ENCODE measurements around the gene AIMP2.
A peak's percentile ranks its signal among the peaks of the same experiment; 100 is the strongest.
"Not testable (repeated sequence)": the region's sequence is repeated elsewhere in the genome, so short reads cannot be mapped to it uniquely, and the experiment has no call there.

AIMP2 gene

DNA sequence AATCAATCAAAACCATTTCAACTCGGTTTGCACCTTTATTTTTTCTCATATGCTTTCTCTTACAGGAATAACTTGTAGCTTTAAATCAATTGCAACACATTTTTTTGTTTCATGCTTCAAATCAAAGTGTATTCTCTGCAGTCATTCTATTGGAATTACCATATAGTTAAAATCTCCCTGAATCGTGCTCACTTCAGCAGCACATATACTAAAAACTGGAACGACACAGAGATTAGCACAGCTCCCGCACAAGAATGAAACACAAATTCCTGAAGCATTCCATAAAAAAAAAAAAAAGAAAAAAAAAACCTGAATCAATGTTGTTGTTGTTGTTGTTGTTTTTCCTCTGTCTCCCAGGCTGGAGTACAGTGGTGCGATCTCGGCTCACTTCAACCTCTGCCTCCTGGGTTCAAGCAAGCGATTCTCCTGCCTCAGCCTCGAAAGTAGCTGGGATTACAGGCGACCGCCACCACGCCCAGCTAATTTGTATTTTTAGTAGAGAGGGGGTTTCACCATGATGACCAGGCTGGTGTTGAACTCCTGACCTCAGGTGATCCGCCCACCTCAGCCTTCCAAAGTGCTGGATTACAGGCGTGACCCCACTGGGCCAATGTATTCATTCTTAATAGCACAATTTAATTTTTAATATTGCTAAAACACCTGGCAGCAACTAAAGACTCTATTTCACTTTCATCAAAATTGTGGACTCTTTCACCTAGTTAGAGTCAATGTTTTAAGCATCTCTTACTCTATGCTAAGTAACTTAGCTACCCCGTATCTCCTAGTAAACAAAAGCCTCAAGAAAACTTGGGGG, 48.5 kb downstream of the AIMP2 start:
- TF ChIP-seq, protein P1, sequence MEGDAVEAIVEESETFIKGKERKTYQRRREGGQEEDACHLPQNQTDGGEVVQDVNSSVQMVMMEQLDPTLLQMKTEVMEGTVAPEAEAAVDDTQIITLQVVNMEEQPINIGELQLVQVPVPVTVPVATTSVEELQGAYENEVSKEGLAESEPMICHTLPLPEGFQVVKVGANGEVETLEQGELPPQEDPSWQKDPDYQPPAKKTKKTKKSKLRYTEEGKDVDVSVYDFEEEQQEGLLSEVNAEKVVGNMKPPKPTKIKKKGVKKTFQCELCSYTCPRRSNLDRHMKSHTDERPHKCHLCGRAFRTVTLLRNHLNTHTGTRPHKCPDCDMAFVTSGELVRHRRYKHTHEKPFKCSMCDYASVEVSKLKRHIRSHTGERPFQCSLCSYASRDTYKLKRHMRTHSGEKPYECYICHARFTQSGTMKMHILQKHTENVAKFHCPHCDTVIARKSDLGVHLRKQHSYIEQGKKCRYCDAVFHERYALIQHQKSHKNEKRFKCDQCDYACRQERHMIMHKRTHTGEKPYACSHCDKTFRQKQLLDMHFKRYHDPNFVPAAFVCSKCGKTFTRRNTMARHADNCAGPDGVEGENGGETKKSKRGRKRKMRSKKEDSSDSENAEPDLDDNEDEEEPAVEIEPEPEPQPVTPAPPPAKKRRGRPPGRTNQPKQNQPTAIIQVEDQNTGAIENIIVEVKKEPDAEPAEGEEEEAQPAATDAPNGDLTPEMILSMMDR (IDR thresholded peaks at IDR 0.05; ENCODE audit: borderline replicate concordance, insufficient read depth, low read depth, low read length): no peak
- H3K4me3 ChIP-seq (ENCODE audit: low read depth, low read length): peak overlapping the region; percentile 96

DNA sequence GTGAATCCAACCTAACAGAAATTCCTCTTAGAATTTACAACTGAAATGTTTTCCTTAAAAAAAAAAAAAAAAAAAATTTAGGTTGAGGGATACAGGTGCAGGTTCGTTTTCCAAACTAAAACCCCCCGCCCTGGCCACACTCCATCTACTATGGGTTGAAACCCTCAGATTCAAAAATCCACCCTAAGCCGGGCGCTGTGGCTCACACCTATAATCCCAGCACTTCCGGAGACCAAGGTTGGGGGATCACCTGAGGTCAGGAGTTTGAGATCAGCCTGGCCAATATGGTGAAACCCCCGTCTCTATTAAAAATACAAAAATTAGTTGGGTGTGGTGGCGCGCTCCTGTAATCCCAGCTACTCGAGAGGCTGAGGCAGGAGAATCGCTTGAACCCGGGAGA, 50.9 kb downstream of the AIMP2 start:
- not testable (repeated sequence) for H3K4me3 ChIP-seq (ENCODE audit: low read depth, low read length)

DNA sequence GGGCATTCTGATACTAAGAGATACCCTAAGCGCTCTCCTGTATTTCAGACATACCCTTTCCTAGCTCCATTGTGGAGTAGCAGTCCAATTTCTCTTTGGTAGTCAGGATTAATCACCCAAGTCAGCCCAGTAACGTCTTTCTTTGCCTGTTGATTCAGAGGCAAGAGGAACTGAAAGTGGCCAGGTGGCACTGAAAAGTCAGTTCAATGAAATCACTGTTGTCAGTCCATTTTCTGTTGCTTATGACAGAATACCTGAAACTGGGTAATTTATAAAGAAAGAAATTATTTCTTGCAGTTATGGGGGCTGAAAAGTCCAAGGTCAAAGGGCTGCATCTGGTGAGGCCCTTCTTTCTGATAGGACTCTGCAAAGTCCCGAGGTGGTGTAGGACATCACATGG, 62.3 kb downstream of the AIMP2 start:
- TF ChIP-seq, protein P1 (IDR thresholded peaks at IDR 0.05; ENCODE audit: borderline replicate concordance, insufficient read depth, low read depth, low read length): no peak
- H3K4me3 ChIP-seq (ENCODE audit: low read depth, low read length): no peak overlapping the region
